Peyer's patch (tissue), 4 donors: ENCODE results near the gene NFE2L2. TPM values are rescaled to one million over a fixed set of nuclear protein-coding genes. Genes with fewer than 3 reads are reported as not detected.

Experiments
- DNase-seq, 3 donors: peaks; one replicate each; pipeline ENCODE4 v3.0.0-alpha.2; 2017 to 2019
- H3K27ac ChIP-seq, 4 donors: fragments of 200-600 bp; sonication (generic); one replicate each; pipeline ENCODE4 v1.5.1; 2016 to 2019
- H3K27me3 ChIP-seq, 2 donors: fragments of 200-600 bp; sonication (generic); one replicate each; pipeline ENCODE4 v1.5.1; 2019
- H3K36me3 ChIP-seq, 3 donors: fragments of 200-600 bp; sonication (generic); one replicate each; pipeline ENCODE4 v1.5.1; 2016 to 2019
- H3K4me1 ChIP-seq, 4 donors: fragments of 200-600 bp; sonication (generic); one replicate each; pipeline ENCODE4 v1.5.1; 2016 to 2019
- H3K4me3 ChIP-seq, 4 donors: fragments of 200-600 bp; sonication (generic); 1 replicate in 3 of 4; 2 replicates in 1 of 4; pipeline ENCODE4 v1.5.1; 2016 to 2019; ENCODE audit warnings: mild to moderate bottlenecking in 1 of 4
- H3K9me3 ChIP-seq, 4 donors: fragments of 200-600 bp; sonication (generic); one replicate each; pipeline ENCODE4 v1.5.1; 2016 to 2019; ENCODE audit warnings: mild to moderate bottlenecking in 1 of 4
- POLR2A ChIP-seq, 2 donors: fragments of 450-650 bp; IDR thresholded peaks; one replicate each; pipeline ENCODE4 v1.5.1; 2017; ENCODE audit warnings: antibody characterized with exemption in 2 of 2, mild to moderate bottlenecking in 2 of 2, moderate library complexity in 2 of 2
- total RNA-seq, 4 donors: library from RNA; depleted of rRNA; stranded (reverse); fragments of >200 nt; gene quantifications; one replicate each; pipeline ENCODE4 v1.1.0, GENCODE V29; 2016
- TF ChIP-seq, protein P1 (sequence below), 6 experiments: fragments of 450-650 bp in 4 of 6; fragments of 200-600 bp in 2 of 6; sonication (generic) in 1 of 6; IDR thresholded peaks; one replicate each; pipeline ENCODE4 v1.5.1; 2017 to 2019; ENCODE audit warnings: antibody characterized with exemption in 6 of 6, mild to moderate bottlenecking in 3 of 6, moderate library complexity in 1 of 6

NFE2L2 gene
- total RNA-seq, 4 donors from 2014 or later, result 85.3 to 162 (median 108) TPM

DNA sequence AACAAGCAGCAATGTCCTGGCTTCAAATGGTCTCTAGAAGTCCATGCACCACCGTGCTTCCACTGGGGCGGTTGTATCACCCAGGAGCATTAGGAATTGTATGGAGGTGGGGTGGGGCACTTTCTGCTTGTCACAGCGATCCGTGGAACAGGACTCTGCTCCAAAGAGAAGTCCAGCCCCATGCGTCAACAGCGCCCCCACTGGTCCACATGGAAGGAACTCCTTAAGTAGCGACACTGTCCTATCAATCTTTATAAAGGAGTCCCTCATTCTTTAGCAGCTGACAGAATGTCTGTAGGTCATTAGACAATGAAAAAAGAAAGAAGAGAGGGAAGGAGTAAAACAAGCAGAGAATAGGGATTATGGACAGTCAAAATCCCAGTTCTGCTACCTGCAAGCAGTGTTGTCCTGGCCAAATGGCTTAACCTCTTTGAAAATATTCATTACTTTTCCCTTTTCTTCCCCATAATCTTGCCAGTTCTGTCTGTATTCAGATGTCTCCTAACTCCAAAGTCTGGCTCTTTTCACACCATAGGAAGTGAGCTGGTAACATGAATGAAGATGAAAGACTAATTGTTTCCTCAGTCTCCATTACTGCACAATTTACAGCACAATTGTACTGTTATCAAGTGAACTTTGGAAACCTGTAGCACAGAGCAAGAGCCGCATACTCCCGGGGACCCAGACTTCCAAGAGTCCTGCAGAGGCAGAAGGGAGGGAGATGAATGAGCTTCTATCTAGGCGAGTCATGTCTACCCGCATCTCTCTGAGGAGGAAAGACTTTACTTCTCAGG lies 9.9 kb downstream of the NFE2L2 start:
- Histone ChIP-seq H3K4me3 (no peak overlapping the region), H3K36me3 (no peaks in the 10 kb centered on the region), H3K4me1 (peaks cover 8 to 82% (median 39%) of the 10 kb centered on the region in 4 donors), H3K9me3 (no peaks in the 10 kb centered on the region), H3K27me3 (no peaks in the 10 kb centered on the region), H3K27ac (peak overlapping the region in 3 of 4 donors; percentile 68 to 83 (median 74))
- DNase-seq, result peak in 2 of 3 donors; percentile 85 to 86
- TF ChIP-seq POLR2A (IDR thresholded peaks at IDR 0.05), result peak in 1 of 2 donors; percentile 28
- TF ChIP-seq, protein P1, sequence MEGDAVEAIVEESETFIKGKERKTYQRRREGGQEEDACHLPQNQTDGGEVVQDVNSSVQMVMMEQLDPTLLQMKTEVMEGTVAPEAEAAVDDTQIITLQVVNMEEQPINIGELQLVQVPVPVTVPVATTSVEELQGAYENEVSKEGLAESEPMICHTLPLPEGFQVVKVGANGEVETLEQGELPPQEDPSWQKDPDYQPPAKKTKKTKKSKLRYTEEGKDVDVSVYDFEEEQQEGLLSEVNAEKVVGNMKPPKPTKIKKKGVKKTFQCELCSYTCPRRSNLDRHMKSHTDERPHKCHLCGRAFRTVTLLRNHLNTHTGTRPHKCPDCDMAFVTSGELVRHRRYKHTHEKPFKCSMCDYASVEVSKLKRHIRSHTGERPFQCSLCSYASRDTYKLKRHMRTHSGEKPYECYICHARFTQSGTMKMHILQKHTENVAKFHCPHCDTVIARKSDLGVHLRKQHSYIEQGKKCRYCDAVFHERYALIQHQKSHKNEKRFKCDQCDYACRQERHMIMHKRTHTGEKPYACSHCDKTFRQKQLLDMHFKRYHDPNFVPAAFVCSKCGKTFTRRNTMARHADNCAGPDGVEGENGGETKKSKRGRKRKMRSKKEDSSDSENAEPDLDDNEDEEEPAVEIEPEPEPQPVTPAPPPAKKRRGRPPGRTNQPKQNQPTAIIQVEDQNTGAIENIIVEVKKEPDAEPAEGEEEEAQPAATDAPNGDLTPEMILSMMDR (IDR thresholded peaks at IDR 0.05), result peak in 4 of 6 experiments; percentile 27 to 72 (median 64)

DNA sequence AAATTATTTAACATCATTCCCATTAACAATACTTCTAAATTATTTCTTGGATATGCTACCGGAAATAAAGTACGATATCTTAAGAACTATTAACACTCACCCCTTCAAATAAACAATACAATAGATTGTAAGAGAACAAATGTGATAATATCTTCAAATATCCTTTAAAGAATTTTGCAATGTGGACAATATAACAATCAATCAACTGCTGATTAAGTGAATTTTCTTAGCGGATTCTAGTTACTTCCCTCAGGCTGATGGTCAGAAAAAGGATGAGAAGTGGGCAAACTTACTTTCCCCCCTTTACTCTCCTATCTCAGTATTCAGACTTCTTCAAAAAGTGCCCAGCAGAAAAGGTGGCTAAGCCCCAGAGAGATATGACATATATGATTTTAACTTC lies 10.8 kb downstream of the NFE2L2 start:
- peak overlapping the region in 3 of 4 donors; percentile 68 to 83 (median 74) for H3K27ac ChIP-seq
- no peaks in the 10 kb centered on the region for H3K27me3 ChIP-seq
- TF ChIP-seq POLR2A (IDR thresholded peaks at IDR 0.05), result no peak
- TF ChIP-seq, protein P1 (IDR thresholded peaks at IDR 0.05), result no peak
- DNase-seq, result no peak
- H3K4me1 ChIP-seq, result peaks cover 8 to 78% (median 39%) of the 10 kb centered on the region in 4 donors
- no peaks in the 10 kb centered on the region for H3K9me3 ChIP-seq
- no peak overlapping the region for H3K4me3 ChIP-seq
- H3K36me3 ChIP-seq, result no peaks in the 10 kb centered on the region

DNA sequence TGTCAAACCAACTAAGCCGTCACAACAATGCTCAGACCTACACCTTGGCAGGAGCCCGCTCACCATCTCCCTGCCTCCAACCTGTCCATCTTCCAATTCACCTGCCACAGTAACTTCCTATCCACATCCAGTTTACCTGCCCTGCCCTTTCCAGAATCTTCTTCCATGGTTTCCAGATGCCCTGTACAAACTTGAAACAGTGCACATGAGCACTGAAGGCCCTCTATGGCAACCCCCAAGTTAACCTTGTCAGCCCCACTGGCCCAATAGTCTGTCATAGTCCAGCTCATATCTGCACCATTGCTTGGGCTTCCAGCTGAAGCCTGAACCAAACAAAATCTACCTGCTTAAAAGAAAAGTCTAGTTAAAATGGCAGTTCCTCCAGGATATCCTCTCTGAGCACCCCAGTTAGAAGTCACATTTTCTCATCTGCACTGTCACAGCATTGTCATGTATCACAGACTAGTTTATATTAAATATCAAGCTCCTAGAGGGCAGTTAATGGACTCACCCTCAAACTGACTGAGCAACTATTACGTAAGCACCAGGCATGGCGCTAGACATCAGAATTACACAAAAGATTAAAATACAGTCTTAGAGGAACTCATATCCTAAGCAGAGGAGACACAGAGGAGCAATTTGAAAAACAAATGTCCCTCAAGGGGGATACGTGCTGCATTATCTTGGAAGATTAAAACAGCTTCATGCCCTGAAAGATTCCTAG lies 11.6 kb downstream of the NFE2L2 start:
- TF ChIP-seq POLR2A (IDR thresholded peaks at IDR 0.05), result no peak
- TF ChIP-seq, protein P1 (IDR thresholded peaks at IDR 0.05), result peak in 1 of 6 experiments; percentile 11
- Histone ChIP-seq H3K27me3 (no peaks in the 10 kb centered on the region), H3K27ac (peak overlapping the region in 3 of 4 donors; percentile 68 to 83 (median 68)), H3K36me3 (peaks cover 0 to 3% (median 0%) of the 10 kb centered on the region in 3 donors), H3K4me1 (peaks cover 8 to 82% (median 39%) of the 10 kb centered on the region in 4 donors), H3K9me3 (no peaks in the 10 kb centered on the region), H3K4me3 (no peak overlapping the region)
- DNase-seq, result no peak

DNA sequence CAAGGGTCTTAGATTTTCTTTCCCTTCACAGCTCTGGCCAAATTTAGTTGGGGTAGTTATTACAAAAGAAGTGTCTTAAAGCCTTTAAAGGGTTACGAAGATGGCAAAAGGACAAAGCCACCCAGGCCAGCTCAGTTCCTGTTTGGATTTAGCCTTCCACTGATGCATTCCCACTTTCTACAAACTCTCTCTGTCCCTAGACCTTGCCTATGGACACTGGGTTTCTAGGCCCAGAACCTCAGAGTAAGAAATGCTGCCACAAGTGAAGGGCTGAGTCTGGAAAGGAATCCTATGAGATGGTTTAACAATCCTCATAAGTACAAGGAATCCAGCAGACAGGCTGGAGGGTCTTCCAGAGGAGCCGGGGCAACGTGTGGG lies 13.4 kb downstream of the NFE2L2 start:
- peaks cover 0 to 3% (median 0%) of the 10 kb centered on the region in 3 donors for H3K36me3 ChIP-seq
- H3K9me3 ChIP-seq, result no peaks in the 10 kb centered on the region
- H3K4me3 ChIP-seq, result no peak overlapping the region
- H3K4me1 ChIP-seq, result peaks cover 0 to 79% (median 32%) of the 10 kb centered on the region in 4 donors
- no peaks in the 10 kb centered on the region for H3K27me3 ChIP-seq
- H3K27ac ChIP-seq, result peak overlapping the region in 3 of 4 donors; percentile 68 to 83 (median 68)
- DNase-seq, result no peak
- no peak for TF ChIP-seq POLR2A (IDR thresholded peaks at IDR 0.05)
- TF ChIP-seq, protein P1 (IDR thresholded peaks at IDR 0.05), result no peak

DNA sequence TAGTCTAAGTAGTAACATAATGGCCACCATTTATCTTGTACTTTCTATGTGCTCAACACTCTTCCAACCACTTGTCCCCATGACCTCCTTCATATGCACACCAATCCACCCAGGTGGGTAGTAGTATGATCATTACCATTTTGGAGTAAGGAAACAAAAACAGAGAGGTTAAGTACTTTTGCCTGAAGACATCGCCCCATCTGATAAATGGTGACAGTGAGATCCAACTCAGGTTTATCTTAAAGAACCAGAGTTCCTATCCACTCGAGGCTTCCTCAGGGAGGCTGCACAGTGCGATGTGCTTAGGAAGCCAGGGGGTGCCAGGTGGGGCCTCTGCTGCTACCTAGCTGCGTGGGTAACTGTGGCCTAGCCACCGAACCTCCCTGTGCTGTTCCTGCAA lies 14.1 kb downstream of the NFE2L2 start:
- no peak overlapping the region for H3K4me3 ChIP-seq
- peaks cover 0 to 79% (median 26%) of the 10 kb centered on the region in 4 donors for H3K4me1 ChIP-seq
- peak overlapping the region in 1 of 4 donors; percentile 29 for H3K27ac ChIP-seq
- no peak for DNase-seq
- no peaks in the 10 kb centered on the region for H3K9me3 ChIP-seq
- TF ChIP-seq, protein P1 (IDR thresholded peaks at IDR 0.05), result no peak
- TF ChIP-seq POLR2A (IDR thresholded peaks at IDR 0.05), result no peak
- peaks cover 0 to 3% (median 0%) of the 10 kb centered on the region in 3 donors for H3K36me3 ChIP-seq
- no peaks in the 10 kb centered on the region for H3K27me3 ChIP-seq
